Glutamatergic neuron (in vitro differentiated cells): ENCODE results near the gene WNT4. TPM values are rescaled to one million over a fixed set of nuclear protein-coding genes. Genes with fewer than 3 reads are reported as not detected.

Source experiments
- DNase-seq: peaks from one replicate; pipeline ENCODE4 v3.0.0; 2022
- H3K27ac Mint-ChIP-seq: one replicate; pipeline ENCODE4 v1.8.0; 2020; ENCODE audit warnings: mild to moderate bottlenecking, mixed read lengths, inconsistent platforms; ENCODE audit not compliant: unreplicated experiment
- H3K27me3 Mint-ChIP-seq: one replicate; pipeline ENCODE4 v1.8.0; 2020; ENCODE audit warnings: mild to moderate bottlenecking, moderate library complexity, mixed read lengths, inconsistent platforms; ENCODE audit not compliant: unreplicated experiment
- H3K36me3 Mint-ChIP-seq: one replicate; pipeline ENCODE4 v1.8.0; 2020; ENCODE audit warnings: mild to moderate bottlenecking, mixed read lengths, inconsistent platforms; ENCODE audit not compliant: unreplicated experiment
- H3K4me1 Mint-ChIP-seq: one replicate; pipeline ENCODE4 v1.8.0; 2020; ENCODE audit warnings: mild to moderate bottlenecking, low read depth, mixed read lengths, inconsistent platforms; ENCODE audit not compliant: unreplicated experiment
- H3K4me3 Mint-ChIP-seq: one replicate; pipeline ENCODE4 v1.8.0; 2020; ENCODE audit warnings: mild to moderate bottlenecking, mixed read lengths, inconsistent platforms; ENCODE audit not compliant: unreplicated experiment
- H3K9me3 Mint-ChIP-seq: one replicate; pipeline ENCODE4 v1.8.0; 2020; ENCODE audit warnings: mild to moderate bottlenecking, moderate library complexity, mixed read lengths, inconsistent platforms; ENCODE audit not compliant: unreplicated experiment
- total RNA-seq: library from RNA; stranded (reverse); fragmentation: NEBNext Ultra II Directional; extraction: Animal tissue kit (Norgen Biotek cat#: 25700); gene quantifications from one replicate; pipeline ENCODE4 v1.2.1, GENCODE V29; 2021; ENCODE audit not compliant: unreplicated experiment
- TF ChIP-seq, protein P1 (sequence below): fragments of 200-600 bp; sonication (generic); IDR thresholded peaks from one replicate; pipeline ENCODE4 v1.5.0; 2021; ENCODE audit not compliant: partially characterized antibody, unreplicated experiment

WNT4 gene
- total RNA-seq, 1 donor from 2014 or later: not detected

DNA sequence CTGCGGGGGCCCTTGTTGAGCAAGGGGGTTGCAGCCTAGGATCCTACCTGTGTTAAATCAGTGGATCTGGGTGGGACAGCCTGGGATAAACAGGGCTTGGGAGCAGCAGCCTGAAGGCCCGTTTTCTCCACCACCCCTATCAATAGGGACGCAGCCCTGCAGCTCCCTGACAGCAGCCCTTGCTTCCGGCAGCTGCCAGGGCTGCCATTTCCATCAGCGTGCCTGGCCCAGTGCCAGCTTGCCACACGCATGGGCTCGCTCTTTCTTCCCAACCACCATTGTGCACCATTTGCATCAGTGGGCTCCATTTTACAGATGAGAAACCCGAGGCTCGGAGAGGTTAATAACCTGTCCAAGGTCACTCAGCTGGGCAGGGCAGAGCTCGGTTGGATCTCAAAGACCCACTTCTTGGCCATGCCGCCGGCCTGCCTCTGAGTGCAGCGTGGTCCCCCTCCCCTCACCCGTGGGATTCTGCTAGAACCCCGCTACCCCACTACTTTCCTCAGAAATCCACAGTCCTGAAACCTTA is 3.8 kb downstream of the WNT4 start:
- Mint-ChIP-seq H3K27ac (no peak overlapping the region), H3K27me3 (peaks cover 25% of the 10 kb centered on the region), H3K36me3 (no peaks in the 10 kb centered on the region), H3K9me3 (peaks cover 9% of the 10 kb centered on the region), H3K4me1 (peaks cover 7% of the 10 kb centered on the region), H3K4me3 (no peak overlapping the region)
- TF ChIP-seq, protein P1, sequence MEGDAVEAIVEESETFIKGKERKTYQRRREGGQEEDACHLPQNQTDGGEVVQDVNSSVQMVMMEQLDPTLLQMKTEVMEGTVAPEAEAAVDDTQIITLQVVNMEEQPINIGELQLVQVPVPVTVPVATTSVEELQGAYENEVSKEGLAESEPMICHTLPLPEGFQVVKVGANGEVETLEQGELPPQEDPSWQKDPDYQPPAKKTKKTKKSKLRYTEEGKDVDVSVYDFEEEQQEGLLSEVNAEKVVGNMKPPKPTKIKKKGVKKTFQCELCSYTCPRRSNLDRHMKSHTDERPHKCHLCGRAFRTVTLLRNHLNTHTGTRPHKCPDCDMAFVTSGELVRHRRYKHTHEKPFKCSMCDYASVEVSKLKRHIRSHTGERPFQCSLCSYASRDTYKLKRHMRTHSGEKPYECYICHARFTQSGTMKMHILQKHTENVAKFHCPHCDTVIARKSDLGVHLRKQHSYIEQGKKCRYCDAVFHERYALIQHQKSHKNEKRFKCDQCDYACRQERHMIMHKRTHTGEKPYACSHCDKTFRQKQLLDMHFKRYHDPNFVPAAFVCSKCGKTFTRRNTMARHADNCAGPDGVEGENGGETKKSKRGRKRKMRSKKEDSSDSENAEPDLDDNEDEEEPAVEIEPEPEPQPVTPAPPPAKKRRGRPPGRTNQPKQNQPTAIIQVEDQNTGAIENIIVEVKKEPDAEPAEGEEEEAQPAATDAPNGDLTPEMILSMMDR: no peak
- DNase-seq: no peak

DNA sequence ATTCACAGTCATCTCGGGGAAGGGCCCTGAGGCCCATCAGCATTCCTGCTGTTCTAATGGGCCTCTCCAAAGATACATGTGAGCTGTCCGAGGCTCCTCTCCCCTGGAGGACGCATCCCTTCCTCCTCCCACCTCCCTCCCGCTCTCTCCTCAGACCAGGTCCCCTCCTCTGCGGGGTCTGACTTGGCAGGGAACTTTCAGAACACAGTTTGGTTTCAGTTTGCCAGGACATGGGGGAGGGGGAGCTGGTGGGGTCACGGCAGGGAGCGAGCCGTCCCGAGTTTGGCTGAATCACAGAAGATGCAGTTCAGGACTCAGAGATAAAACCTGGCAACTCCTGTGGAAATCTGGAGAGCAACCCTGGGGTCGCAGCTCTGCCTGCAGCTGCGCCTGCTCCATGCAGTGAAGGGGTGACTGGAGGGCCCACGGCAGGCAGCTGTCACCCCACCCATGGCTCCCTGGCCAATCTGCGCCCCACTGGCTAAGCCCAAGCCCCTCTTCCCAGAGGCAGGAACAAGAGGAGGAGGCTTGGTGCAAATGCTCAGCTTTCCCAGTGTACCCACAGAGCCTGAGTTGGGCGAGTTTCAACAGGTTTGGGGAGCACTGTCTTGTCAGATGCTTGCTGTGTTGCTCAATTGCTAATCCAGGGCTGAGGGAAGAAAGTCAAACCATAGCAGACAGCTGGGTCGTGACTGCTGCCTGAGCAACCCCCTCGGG is 5.7 kb downstream of the WNT4 start:
- H3K4me1 Mint-ChIP-seq: peaks cover 7% of the 10 kb centered on the region
- DNase-seq: no peak
- no peaks in the 10 kb centered on the region for H3K36me3 Mint-ChIP-seq
- peaks cover 8% of the 10 kb centered on the region for H3K9me3 Mint-ChIP-seq
- peaks cover 19% of the 10 kb centered on the region for H3K27me3 Mint-ChIP-seq
- TF ChIP-seq, protein P1: no peak
- H3K27ac Mint-ChIP-seq: no peak overlapping the region
- H3K4me3 Mint-ChIP-seq: no peak overlapping the region

DNA sequence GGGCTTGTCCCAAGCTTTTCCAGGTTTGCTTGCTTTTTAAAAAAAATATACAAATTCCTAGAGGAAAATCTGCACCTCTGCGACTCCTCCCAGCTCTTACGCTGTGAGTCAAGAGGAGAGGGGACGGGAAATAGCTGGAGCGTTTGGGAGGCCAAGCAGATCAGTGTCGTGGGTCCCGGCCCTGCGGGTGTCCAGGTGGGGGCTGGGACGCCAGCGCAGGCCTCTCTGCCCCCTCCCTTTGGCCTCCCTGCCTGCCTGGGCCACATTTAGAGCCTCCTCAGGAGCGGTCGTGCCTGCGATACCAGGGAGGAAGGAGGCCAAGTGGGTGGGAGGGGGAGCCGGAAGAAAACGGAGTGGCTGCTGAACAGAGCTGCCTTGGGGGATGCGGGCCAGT is 9.0 kb downstream of the WNT4 start:
- Mint-ChIP-seq H3K36me3 (no peaks in the 10 kb centered on the region), H3K27me3 (peaks cover 5% of the 10 kb centered on the region), H3K27ac (no peak overlapping the region), H3K4me1 (peaks cover 1% of the 10 kb centered on the region), H3K9me3 (peaks cover 2% of the 10 kb centered on the region), H3K4me3 (no peak overlapping the region)
- DNase-seq: no peak
- TF ChIP-seq, protein P1: no peak

DNA sequence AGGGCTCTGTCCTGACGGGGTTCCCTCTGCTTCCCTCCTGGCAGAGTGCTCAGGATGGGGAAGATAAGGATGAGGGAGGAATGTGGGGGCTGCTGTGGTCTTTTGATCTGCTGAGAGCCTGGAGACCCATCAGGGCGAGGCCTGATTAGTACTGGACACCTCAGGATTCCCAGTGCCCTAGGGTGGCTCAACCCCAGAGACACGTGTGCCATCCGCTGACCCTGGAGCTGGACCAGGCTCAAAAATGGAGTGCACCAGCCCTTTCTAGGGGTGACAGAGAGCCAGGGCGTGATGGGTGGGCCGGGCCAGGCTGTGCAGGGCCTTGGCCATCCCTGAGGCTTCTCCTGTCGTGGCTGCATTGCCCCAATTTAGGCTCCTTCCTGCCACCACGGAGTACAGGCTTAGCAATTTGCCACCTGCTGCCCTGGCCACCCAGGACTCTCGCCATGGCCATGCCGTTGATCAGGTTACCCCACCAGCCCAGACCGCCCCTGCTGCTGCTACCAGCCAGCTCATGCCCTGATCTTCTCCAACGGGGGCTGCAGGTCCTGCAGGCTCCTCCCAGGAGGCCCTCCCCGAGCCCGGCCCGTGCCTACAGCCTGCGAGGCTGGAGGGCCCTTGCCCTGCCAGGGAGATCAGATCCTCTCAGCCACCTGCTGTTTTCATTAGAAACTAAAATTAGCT is 9.5 kb downstream of the WNT4 start:
- DNase-seq: no peak
- TF ChIP-seq, protein P1: no peak
- Mint-ChIP-seq H3K4me3 (no peak overlapping the region), H3K9me3 (peaks cover 2% of the 10 kb centered on the region), H3K4me1 (peaks cover 1% of the 10 kb centered on the region), H3K27ac (no peak overlapping the region), H3K27me3 (peaks cover 5% of the 10 kb centered on the region), H3K36me3 (no peaks in the 10 kb centered on the region)
